ENCODE data around the gene PPP2R1B.

DNA sequence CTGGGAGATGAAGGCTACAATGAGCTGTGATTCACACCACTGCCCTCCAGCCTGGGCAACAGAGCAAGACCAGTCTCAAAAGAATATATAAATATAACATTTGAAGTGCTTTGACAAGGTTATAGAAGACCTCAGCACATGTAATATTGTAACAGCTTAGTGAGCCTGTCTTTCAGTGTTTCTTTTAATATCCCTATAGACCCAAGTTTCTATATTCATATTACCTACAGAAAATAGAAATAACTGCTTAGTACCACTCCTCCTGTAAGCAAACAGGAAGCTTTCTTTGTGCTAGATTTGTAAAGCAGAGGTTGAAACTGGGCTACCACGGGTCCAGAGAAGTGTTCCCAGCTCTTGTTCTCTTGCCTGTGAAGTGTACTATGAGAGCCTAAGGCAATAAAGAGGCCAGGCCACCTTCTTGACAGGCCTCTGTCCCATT is 68.2 kb downstream of the PPP2R1B start:
- TF ChIP-seq POLR2A (IDR thresholded peaks at IDR 0.05; ENCODE audit: low read depth, low read length) = no peak
- TF ChIP-seq POLR2AphosphoS5 (IDR thresholded peaks at IDR 0.05; ENCODE audit: insufficient read depth, low read depth, low read length) = no peak
- TF ChIP-seq MYC (IDR thresholded peaks at IDR 0.05; ENCODE audit: low read depth, low read length) = no peak
- TF ChIP-seq, protein P1, sequence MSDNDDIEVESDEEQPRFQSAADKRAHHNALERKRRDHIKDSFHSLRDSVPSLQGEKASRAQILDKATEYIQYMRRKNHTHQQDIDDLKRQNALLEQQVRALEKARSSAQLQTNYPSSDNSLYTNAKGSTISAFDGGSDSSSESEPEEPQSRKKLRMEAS (IDR thresholded peaks at IDR 0.05; ENCODE audit: insufficient read depth, insufficient read length) = no peak
- TF ChIP-seq, protein P2, sequence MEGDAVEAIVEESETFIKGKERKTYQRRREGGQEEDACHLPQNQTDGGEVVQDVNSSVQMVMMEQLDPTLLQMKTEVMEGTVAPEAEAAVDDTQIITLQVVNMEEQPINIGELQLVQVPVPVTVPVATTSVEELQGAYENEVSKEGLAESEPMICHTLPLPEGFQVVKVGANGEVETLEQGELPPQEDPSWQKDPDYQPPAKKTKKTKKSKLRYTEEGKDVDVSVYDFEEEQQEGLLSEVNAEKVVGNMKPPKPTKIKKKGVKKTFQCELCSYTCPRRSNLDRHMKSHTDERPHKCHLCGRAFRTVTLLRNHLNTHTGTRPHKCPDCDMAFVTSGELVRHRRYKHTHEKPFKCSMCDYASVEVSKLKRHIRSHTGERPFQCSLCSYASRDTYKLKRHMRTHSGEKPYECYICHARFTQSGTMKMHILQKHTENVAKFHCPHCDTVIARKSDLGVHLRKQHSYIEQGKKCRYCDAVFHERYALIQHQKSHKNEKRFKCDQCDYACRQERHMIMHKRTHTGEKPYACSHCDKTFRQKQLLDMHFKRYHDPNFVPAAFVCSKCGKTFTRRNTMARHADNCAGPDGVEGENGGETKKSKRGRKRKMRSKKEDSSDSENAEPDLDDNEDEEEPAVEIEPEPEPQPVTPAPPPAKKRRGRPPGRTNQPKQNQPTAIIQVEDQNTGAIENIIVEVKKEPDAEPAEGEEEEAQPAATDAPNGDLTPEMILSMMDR (IDR thresholded peaks at IDR 0.05; ENCODE audit: extremely low read depth in 1 of 2, insufficient read depth in 1 of 2, low read depth in 1 of 2, low read length in 2 of 2) = no peak
- no peak for TF ChIP-seq GATA2 (IDR thresholded peaks at IDR 0.05; ENCODE audit: insufficient read depth, insufficient read length, low read depth, low read length)
